ENCODE measurements around the gene NCAM1. TPM values are rescaled to one million over a fixed set of nuclear protein-coding genes. Genes with fewer than 3 reads are reported as not detected.

The NCAM1 gene
- total RNA-seq, 1 donor from 2014 or later = 3.1 TPM

GRCh38 chr11:113248702-113249490, 287.7 kb downstream of the NCAM1 start:
- no peak for DNase-seq (ENCODE audit: low read depth)
- TF ChIP-seq CTCF (conservative IDR thresholded peaks at IDR 0.05; ENCODE audit: low read depth, low read length) = no peak
- no peak overlapping the region for H3K4me3 ChIP-seq (ENCODE audit: low read depth, low read length)

- H3K4me3 ChIP-seq (ENCODE audit: low read depth, low read length) = no peak overlapping the region
- no peak for DNase-seq (ENCODE audit: low read depth)
- no peak for TF ChIP-seq CTCF (conservative IDR thresholded peaks at IDR 0.05; ENCODE audit: low read depth, low read length)
These were observed 288.2 kb downstream of the NCAM1 start for GRCh38 chr11:113249491-113249763.

GRCh38 chr11:113249786-113250185, 288.6 kb downstream of the NCAM1 start:
- H3K4me3 ChIP-seq (ENCODE audit: low read depth, low read length) = no peak overlapping the region
- no peak for TF ChIP-seq CTCF (conservative IDR thresholded peaks at IDR 0.05; ENCODE audit: low read depth, low read length)
- no peak for DNase-seq (ENCODE audit: low read depth)

GRCh38 chr11:113251281-113251680, 290.1 kb downstream of the NCAM1 start:
- DNase-seq (ENCODE audit: low read depth) = no peak
- no peak overlapping the region for H3K4me3 ChIP-seq (ENCODE audit: low read depth, low read length)
- TF ChIP-seq CTCF (conservative IDR thresholded peaks at IDR 0.05; ENCODE audit: low read depth, low read length) = no peak

- no peak overlapping the region for H3K4me3 ChIP-seq (ENCODE audit: low read depth, low read length)
- no peak for DNase-seq (ENCODE audit: low read depth)
- TF ChIP-seq CTCF (conservative IDR thresholded peaks at IDR 0.05; ENCODE audit: low read depth, low read length) = no peak
These were observed 292.2 kb downstream of the NCAM1 start for GRCh38 chr11:113253406-113253805.

- DNase-seq (ENCODE audit: low read depth) = no peak
- TF ChIP-seq CTCF (conservative IDR thresholded peaks at IDR 0.05; ENCODE audit: low read depth, low read length) = no peak
- no peak overlapping the region for H3K4me3 ChIP-seq (ENCODE audit: low read depth, low read length)
These were observed 293.9 kb downstream of the NCAM1 start for GRCh38 chr11:113255096-113255495.

GRCh38 chr11:113255741-113256140, 294.5 kb downstream of the NCAM1 start:
- TF ChIP-seq CTCF (conservative IDR thresholded peaks at IDR 0.05; ENCODE audit: low read depth, low read length) = no peak
- no peak overlapping the region for H3K4me3 ChIP-seq (ENCODE audit: low read depth, low read length)
- DNase-seq (ENCODE audit: low read depth) = no peak
